ENCODE measurements around the gene MGAT4C. TPM values are rescaled to one million over a fixed set of nuclear protein-coding genes. Genes with fewer than 3 reads are reported as not detected.

Gene MGAT4C
- total RNA-seq, 4 donors from 2014 or later = under 0.01 to 4.5 (median 0.11) TPM

- no peak for ATAC-seq (ENCODE audit: low FRiP score)
- DNase-seq (ENCODE audit: low spot score) = no peak
- TF ChIP-seq, protein P1, sequence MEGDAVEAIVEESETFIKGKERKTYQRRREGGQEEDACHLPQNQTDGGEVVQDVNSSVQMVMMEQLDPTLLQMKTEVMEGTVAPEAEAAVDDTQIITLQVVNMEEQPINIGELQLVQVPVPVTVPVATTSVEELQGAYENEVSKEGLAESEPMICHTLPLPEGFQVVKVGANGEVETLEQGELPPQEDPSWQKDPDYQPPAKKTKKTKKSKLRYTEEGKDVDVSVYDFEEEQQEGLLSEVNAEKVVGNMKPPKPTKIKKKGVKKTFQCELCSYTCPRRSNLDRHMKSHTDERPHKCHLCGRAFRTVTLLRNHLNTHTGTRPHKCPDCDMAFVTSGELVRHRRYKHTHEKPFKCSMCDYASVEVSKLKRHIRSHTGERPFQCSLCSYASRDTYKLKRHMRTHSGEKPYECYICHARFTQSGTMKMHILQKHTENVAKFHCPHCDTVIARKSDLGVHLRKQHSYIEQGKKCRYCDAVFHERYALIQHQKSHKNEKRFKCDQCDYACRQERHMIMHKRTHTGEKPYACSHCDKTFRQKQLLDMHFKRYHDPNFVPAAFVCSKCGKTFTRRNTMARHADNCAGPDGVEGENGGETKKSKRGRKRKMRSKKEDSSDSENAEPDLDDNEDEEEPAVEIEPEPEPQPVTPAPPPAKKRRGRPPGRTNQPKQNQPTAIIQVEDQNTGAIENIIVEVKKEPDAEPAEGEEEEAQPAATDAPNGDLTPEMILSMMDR (IDR thresholded peaks at IDR 0.05) = no peak
These were observed 306.9 kb downstream of the MGAT4C start for GRCh38 chr12:85949253-85949652.

DNA sequence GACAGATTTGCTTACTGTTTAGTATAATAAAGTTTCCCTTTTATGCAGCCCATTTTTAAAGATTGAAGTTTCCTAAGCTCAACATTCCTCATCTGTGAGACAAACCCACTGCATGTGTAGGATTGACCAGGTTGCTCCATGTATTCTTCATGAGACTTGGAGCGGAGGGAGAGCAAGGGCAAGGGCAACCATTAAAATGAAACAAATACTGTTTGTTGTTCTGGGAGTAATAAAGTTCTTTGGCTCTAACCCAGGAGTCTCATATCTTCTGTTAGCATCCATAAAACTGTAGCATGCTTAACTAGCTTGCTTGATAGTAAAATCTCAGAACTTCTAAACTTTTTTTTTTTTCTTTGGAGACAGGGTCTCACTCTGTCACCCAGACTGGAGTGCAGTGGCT is 307.9 kb downstream of the MGAT4C start:
- ATAC-seq (ENCODE audit: low FRiP score) (no peak), DNase-seq (ENCODE audit: low spot score) (no peak)
- TF ChIP-seq, protein P1 (IDR thresholded peaks at IDR 0.05) = no peak

GRCh38 chr12:85947286-85947685 is 308.9 kb downstream of the MGAT4C start:
- ATAC-seq (ENCODE audit: low FRiP score) = no peak

GRCh38 chr12:85946375-85946774 is 309.8 kb downstream of the MGAT4C start:
- DNase-seq (ENCODE audit: low spot score) = no peak
- TF ChIP-seq, protein P1 (IDR thresholded peaks at IDR 0.05) = no peak
- ATAC-seq (ENCODE audit: low FRiP score) = no peak

More at GRCh38 chr12:85947286-85947685, 308.9 kb downstream of the MGAT4C start:
- TF ChIP-seq, protein P1 (IDR thresholded peaks at IDR 0.05) = no peak
- no peak for DNase-seq (ENCODE audit: low spot score)

DNA sequence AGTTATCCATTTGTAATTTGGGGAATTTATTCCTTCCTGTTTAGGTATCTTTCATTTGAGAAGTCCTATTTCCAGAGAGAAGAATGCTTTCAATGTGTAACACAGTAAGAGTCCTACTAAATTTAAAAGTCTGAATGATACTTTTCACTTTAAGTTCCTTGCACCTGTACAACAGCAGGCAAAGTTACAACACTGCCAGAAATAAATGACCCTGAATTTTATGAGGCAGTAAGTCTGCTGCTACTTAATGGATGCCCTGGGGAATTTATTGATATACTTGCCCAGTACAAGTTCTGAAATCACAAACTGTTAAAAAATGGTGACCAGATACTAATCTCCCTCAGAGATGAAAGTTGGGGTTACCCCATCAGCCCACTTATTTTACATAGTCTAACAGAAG is 329.0 kb downstream of the MGAT4C start:
- no peak for ATAC-seq (ENCODE audit: low FRiP score)
- TF ChIP-seq, protein P1 (IDR thresholded peaks at IDR 0.05) = no peak
- no peak for DNase-seq (ENCODE audit: low spot score)

GRCh38 chr12:85923767-85924331 is 332.3 kb downstream of the MGAT4C start:
- TF ChIP-seq, protein P1 (IDR thresholded peaks at IDR 0.05) = no peak
- DNase-seq (ENCODE audit: low spot score) (no peak), ATAC-seq (ENCODE audit: low FRiP score) (no peak)

DNA sequence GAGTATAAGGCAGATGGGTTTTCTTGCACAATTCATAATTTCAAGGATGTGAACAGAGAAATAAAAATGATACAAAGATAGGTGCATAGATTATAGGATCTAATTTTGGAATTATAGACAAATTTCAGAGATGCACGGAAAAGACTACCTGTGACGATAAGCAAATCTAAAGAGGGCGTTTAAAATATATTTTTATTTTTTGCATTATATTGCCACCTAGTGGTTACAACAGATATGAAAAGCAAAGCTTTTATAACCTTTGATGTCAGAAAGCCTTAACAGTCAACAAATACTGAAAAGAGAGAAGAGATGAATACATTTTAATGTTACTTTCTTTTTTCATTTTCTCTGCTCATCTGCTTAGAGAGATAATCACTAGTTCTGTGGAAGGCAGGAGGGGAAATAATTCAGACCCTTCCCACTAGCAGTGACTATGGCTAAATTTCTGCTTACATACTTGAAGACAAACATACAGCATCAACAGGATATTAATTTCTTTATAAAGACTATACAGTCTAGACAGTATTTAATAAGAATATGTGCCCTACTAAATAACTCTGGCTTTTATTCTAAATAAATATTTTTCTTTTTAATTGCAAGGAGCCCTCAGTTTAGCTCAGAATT is 335.8 kb downstream of the MGAT4C start:
- ATAC-seq (ENCODE audit: low FRiP score) (no peak), DNase-seq (ENCODE audit: low spot score) (no peak)
- TF ChIP-seq, protein P1 (IDR thresholded peaks at IDR 0.05) = no peak

Measured in omental fat pad (tissue), 4 donors.